Left lung (tissue), 10 donors: Measurements from ENCODE around the gene STRA8. TPM values are rescaled to one million over a fixed set of nuclear protein-coding genes. Genes with fewer than 3 reads are reported as not detected.
A peak's percentile ranks its signal among the peaks of the same experiment; 100 is the strongest.

Experiments used
- ATAC-seq: fragments of 200-7000 bp; cut with Tn5 transposase; one replicate; pipeline ENCODE4 v1.9.1; 2020; ENCODE audit warnings: moderate library complexity
- DNase-seq, 4 donors: peaks; one replicate each; pipeline ENCODE4 v3.0.0-alpha.2; 2013 to 2020
- H3K27ac ChIP-seq, 2 donors: fragments of 200-600 bp; sonication (generic) in 1 of 2; one replicate each; pipeline versions ENCODE4 v1.5.0 to v1.8.0; 2020 to 2021
- H3K27me3 ChIP-seq, 2 donors: fragments of 200-600 bp; sonication (generic) in 1 of 2; one replicate each; pipeline versions ENCODE4 v1.5.0 to v1.8.0; 2020 to 2021
- H3K36me3 ChIP-seq, 2 donors: fragments of 200-600 bp; sonication (generic) in 1 of 2; one replicate each; pipeline versions ENCODE4 v1.5.0 to v1.8.0; 2020 to 2021
- H3K4me1 ChIP-seq, 2 donors: fragments of 200-600 bp; one replicate each; pipeline ENCODE4 v1.8.0; 2021
- H3K4me3 ChIP-seq, 2 donors: fragments of 200-600 bp; sonication (generic) in 1 of 2; one replicate each; pipeline versions ENCODE4 v1.5.0 to v1.8.0; 2020 to 2021; ENCODE audit warnings: mild to moderate bottlenecking in 1 of 2
- H3K9me3 ChIP-seq, 2 donors: fragments of 200-600 bp; sonication (generic) in 1 of 2; one replicate each; pipeline versions ENCODE4 v1.5.0 to v1.8.0; 2020 to 2021
- intact Hi-C, 2 donors: fragments of 100-400 bp; cut with DNase I; formaldehyde crosslinking; loops; one replicate each; pipeline versions ENCODE4 v1.11.2 to v1.14.2; 2022
- polyA plus RNA-seq, 6 donors: library from polyadenylated mRNA; unstranded; fragments of 120-200 nt; gene quantifications; one replicate each; pipeline ENCODE4 v1.2.1, GENCODE V29; 2013; ENCODE audit not compliant: insufficient read length in 6 of 6
- total RNA-seq, 2 donors: library from RNA; stranded (reverse); fragmentation: NEBNext Ultra II Directional; extraction: Animal tissue kit (Norgen Biotek cat#: 25700); gene quantifications; one replicate each; pipeline ENCODE4 v1.2.1, GENCODE V29; 2021
- TF ChIP-seq, protein P1 (sequence below), 2 donors: fragments of 200-600 bp; sonication (generic) in 1 of 2; IDR thresholded peaks; one replicate each; pipeline versions ENCODE4 v1.5.0 to v1.8.0; 2021; ENCODE audit warnings: antibody characterized with exemption in 2 of 2
- donor health status: DM: no; HTN: yes; CAD: no.
- donor health status: DM: no; HTN: no; CAD: no.

STRA8 gene
- total and polyA plus RNA-seq, 8 donors = 0.14 to 0.40 (median 0.20) TPM; not detected in 3

DNA sequence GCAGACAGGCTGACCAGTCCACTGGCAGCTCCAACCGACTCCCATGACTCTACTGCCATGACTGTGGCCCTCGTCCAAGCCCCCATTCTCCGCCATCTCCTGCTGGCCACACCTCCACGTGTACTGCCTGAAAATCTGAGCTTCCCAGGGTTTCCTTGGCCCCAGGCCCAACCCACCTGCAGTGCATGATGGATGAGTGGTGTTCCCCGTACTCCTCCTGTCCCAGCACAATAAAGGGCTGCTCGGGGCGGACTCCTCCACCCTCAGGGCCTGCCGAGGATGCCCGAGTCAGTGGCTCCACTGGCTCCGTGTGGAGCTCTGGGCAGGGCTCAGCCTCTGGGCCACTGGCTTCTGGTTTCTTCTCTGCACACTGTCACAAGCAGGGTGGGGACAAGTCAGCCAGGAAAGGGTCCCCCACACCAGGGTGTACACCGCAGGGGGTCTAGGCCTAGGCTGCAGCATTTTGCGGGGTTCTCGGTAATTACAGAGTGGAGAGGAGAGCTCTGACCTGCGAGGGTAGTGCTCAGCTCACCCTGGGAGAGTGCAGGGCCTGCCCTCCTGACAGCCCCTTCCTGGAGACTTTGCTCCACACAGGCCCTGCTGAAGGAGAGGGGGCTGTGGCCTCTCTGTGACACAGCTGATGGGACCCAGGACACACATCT lies 37.5 kb upstream of the STRA8 start:
- TF ChIP-seq, protein P1, sequence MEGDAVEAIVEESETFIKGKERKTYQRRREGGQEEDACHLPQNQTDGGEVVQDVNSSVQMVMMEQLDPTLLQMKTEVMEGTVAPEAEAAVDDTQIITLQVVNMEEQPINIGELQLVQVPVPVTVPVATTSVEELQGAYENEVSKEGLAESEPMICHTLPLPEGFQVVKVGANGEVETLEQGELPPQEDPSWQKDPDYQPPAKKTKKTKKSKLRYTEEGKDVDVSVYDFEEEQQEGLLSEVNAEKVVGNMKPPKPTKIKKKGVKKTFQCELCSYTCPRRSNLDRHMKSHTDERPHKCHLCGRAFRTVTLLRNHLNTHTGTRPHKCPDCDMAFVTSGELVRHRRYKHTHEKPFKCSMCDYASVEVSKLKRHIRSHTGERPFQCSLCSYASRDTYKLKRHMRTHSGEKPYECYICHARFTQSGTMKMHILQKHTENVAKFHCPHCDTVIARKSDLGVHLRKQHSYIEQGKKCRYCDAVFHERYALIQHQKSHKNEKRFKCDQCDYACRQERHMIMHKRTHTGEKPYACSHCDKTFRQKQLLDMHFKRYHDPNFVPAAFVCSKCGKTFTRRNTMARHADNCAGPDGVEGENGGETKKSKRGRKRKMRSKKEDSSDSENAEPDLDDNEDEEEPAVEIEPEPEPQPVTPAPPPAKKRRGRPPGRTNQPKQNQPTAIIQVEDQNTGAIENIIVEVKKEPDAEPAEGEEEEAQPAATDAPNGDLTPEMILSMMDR (IDR thresholded peaks at IDR 0.05) = no peak
- ATAC-seq (no peak), DNase-seq (no peak)
- H3K9me3 ChIP-seq = no peaks in the 10 kb centered on the region
- peaks cover 0 to 92% of the 10 kb centered on the region in 2 donors for H3K36me3 ChIP-seq
- no peaks in the 10 kb centered on the region for H3K27me3 ChIP-seq
- intact Hi-C loops = no loop called here
- H3K27ac ChIP-seq = no peak overlapping the region
- no peak overlapping the region for H3K4me3 ChIP-seq
- H3K4me1 ChIP-seq = no peaks in the 10 kb centered on the region

DNA sequence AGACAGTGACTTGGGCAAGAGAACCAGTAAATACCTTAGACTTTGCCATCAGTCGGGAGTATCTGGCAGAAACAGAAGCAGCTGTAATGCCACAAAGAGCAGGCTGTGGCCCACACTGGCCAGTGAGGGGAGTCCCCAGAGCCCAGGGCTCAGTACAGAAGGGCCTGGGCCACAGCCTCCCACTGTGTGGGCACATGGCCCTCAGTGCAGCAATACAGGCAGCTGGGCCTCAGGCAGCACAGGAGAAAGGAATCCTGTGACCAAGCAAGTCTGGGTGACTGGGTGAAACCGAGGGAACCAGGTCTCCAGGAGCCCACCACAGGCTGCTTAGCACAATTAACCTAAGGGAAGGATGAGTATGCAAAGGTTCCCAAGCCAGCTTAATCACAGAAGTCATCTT lies 36.3 kb upstream of the STRA8 start:
- no peak for DNase-seq
- no peak overlapping the region for H3K27ac ChIP-seq
- no peaks in the 10 kb centered on the region for H3K9me3 ChIP-seq
- H3K4me1 ChIP-seq = no peaks in the 10 kb centered on the region
- ATAC-seq = no peak
- TF ChIP-seq, protein P1 (IDR thresholded peaks at IDR 0.05) = no peak
- H3K4me3 ChIP-seq = no peak overlapping the region
- peaks cover 0 to 90% of the 10 kb centered on the region in 2 donors for H3K36me3 ChIP-seq
- no peaks in the 10 kb centered on the region for H3K27me3 ChIP-seq
- intact Hi-C loops = no loop called here

GRCh38 chr7:135197906-135198655 lies 35.6 kb upstream of the STRA8 start:
- ATAC-seq (no peak), DNase-seq (no peak)
- Histone ChIP-seq H3K9me3 (no peaks in the 10 kb centered on the region), H3K27ac (no peak overlapping the region), H3K36me3 (peaks cover 0 to 87% of the 10 kb centered on the region in 2 donors), H3K27me3 (no peaks in the 10 kb centered on the region), H3K4me3 (no peak overlapping the region), H3K4me1 (peaks cover 0 to under 1% of the 10 kb centered on the region in 2 donors)
- TF ChIP-seq, protein P1 (IDR thresholded peaks at IDR 0.05) = no peak
- intact Hi-C loops = no loop called here

- intact Hi-C loops = no loop called here
- no peak for DNase-seq
- H3K4me1 ChIP-seq = peaks cover 2 to 3% of the 10 kb centered on the region in 2 donors
- H3K36me3 ChIP-seq = peaks cover 0 to 87% of the 10 kb centered on the region in 2 donors
- H3K4me3 ChIP-seq = no peak overlapping the region
- H3K27me3 ChIP-seq = no peaks in the 10 kb centered on the region
- no peaks in the 10 kb centered on the region for H3K9me3 ChIP-seq
- H3K27ac ChIP-seq = no peak overlapping the region
- TF ChIP-seq, protein P1 (IDR thresholded peaks at IDR 0.05) = no peak
- no peak for ATAC-seq
Observed at GRCh38 chr7:135199439-135199838, 34.2 kb upstream of the STRA8 start.

GRCh38 chr7:135200821-135201331 lies 32.8 kb upstream of the STRA8 start:
- peaks cover 2 to 3% of the 10 kb centered on the region in 2 donors for H3K4me1 ChIP-seq
- H3K9me3 ChIP-seq = no peaks in the 10 kb centered on the region
- DNase-seq = no peak
- no peak overlapping the region for H3K4me3 ChIP-seq
- no peak overlapping the region for H3K27ac ChIP-seq
- intact Hi-C loops = no loop called here
- peak; percentile 11 for ATAC-seq
- H3K36me3 ChIP-seq = peaks cover 0 to 85% of the 10 kb centered on the region in 2 donors
- no peaks in the 10 kb centered on the region for H3K27me3 ChIP-seq
- TF ChIP-seq, protein P1 (IDR thresholded peaks at IDR 0.05) = no peak
